Panc1 (cell line): ENCODE measurements around the gene OPHN1. TPM values are rescaled to one million over a fixed set of nuclear protein-coding genes. Genes with fewer than 3 reads are reported as not detected.

ENCODE experiments used
- ATAC-seq: fragments of 200-7000 bp; cut with Tn5 transposase; 2 replicates; pipeline ENCODE4 v1.9.1; 2020; ENCODE audit warnings: mild to moderate bottlenecking, moderate library complexity
- BruUV-seq: library from RNA; stranded (reverse); fragments of 400-500 nt; replicated peaks from 2 replicates; lab custom pipeline; 2021; lab: Mats Ljungman, UMichigan
- CTCF ChIA-PET: fragments of 300-600 bp; sonication (Branson Sonifier 250); formaldehyde crosslinking; loops from one replicate; lab custom pipeline; 2022; ENCODE audit warnings: antibody characterized with exemption; lab: Charles Lee
- POLR2A ChIA-PET: fragments of 300-600 bp; sonication (Branson Sonifier 250); formaldehyde crosslinking; loops from one replicate; lab custom pipeline; 2022; ENCODE audit warnings: antibody characterized with exemption; lab: Charles Lee
- DNase-seq: peaks from one replicate; pipeline ENCODE4 v3.0.0-alpha.2; 2010; ENCODE audit warnings: low read depth, low spot score
- H3K27ac ChIP-seq: 2 replicates; pipeline ENCODE4 v1.5.1; 2011; ENCODE audit warnings: mild to moderate bottlenecking, low read length, inconsistent platforms
- H3K27me3 ChIP-seq: fragments of 200-500 bp; sonication (Bioruptor generic); 2 replicates; pipeline ENCODE4 v1.6.0; 2014; ENCODE audit warnings: low read length, inconsistent platforms; ENCODE audit not compliant: control insufficient read depth, insufficient read depth
- H3K36me3 ChIP-seq: fragments of 200-500 bp; sonication (Bioruptor generic); 2 replicates; pipeline ENCODE4 v1.5.1; 2014; ENCODE audit warnings: inconsistent platforms, mild to moderate bottlenecking, low read length, moderate library complexity; ENCODE audit not compliant: control insufficient read depth, insufficient read depth
- H3K4me1 ChIP-seq: 2 replicates; pipeline ENCODE4 v1.5.1; 2011; ENCODE audit warnings: inconsistent platforms, mild to moderate bottlenecking, low read length, moderate library complexity; ENCODE audit not compliant: control insufficient read depth, insufficient read depth
- H3K4me3 ChIP-seq, 2 experiments: 2 replicates each; pipeline ENCODE4 v1.5.1; 2011 to 2012; ENCODE audit warnings: low read depth in 2 of 2, low read length in 2 of 2, mild to moderate bottlenecking in 2 of 2, inconsistent platforms in 1 of 2, moderate library complexity in 1 of 2
- H3K9me3 ChIP-seq: fragments of 200-500 bp; sonication (Bioruptor generic); 2 replicates; pipeline ENCODE4 v1.5.1; 2014; ENCODE audit warnings: low read depth, mild to moderate bottlenecking, inconsistent platforms, low read length, moderate library complexity; ENCODE audit not compliant: control insufficient read depth, insufficient read depth
- POLR2AphosphoS5 ChIP-seq: IDR thresholded peaks from 2 replicates; pipeline ENCODE4 v1.6.1; 2012; ENCODE audit warnings: mild to moderate bottlenecking, low read depth, low read length, moderate library complexity
- SIN3A ChIP-seq: IDR thresholded peaks from 2 replicates; pipeline ENCODE4 v1.6.1; 2012; ENCODE audit warnings: low read depth, mild to moderate bottlenecking, low read length, moderate library complexity, borderline replicate concordance; ENCODE audit not compliant: insufficient read depth
- TCF7L2 ChIP-seq: IDR thresholded peaks from 2 replicates; pipeline ENCODE4 v1.6.1; 2011; ENCODE audit warnings: mild to moderate bottlenecking, low read depth, low read length, inconsistent platforms
- in situ Hi-C: cut with HindIII; loops from 2 replicates; pipeline ENCODE4 v1.10.0; 2016; ENCODE audit warnings: low sequenced_read_pairs, low pct_unique_long_range_greater_than_20kb
- intact Hi-C: fragments of 100-400 bp; cut with micrococcal nuclease; formaldehyde crosslinking; loops from one replicate; pipeline ENCODE4 v1.10.0; 2022; ENCODE audit not compliant: unreplicated experiment
- total RNA-seq: library from RNA; stranded (reverse); gene quantifications from one replicate; pipeline ENCODE4 v1.2.1, GENCODE V29; 2021; ENCODE audit not compliant: unreplicated experiment
- TF ChIP-seq, protein P1 (sequence below): fragments of 450-650 bp; IDR thresholded peaks from 2 replicates; pipeline ENCODE4 v1.5.1; 2017; ENCODE audit warnings: mild to moderate bottlenecking
- TF ChIP-seq, protein P2 (sequence below), 2 experiments: IDR thresholded peaks; 2 replicates each; pipeline ENCODE4 v1.6.1; 2011 to 2012; ENCODE audit warnings: low read depth in 2 of 2, control low read depth in 1 of 2, low read length in 1 of 2, mild to moderate bottlenecking in 1 of 2, moderate library complexity in 1 of 2; ENCODE audit not compliant: insufficient read depth in 1 of 2

OPHN1 gene
- total RNA-seq, 1 experiment from 2014 or later: 8.8 TPM

DNA sequence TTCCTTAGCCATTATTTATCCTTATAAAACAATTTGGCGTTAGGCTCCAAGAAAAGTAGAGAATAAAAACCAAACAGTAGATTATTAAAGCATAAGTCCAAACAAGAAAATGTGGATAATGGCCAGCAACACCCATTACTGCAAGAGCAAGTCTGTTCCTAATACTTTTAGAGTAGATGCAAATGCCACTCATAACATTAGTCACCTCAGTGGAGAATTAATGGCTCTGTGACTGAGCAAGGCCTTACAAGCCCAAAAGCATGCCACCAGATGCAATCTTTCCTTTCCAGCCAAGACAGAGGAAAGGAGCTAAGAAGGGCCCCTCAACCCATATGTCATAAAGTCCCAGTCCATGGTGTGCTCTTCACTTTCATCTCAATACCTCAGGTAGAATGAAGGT lies 373.8 kb downstream of the OPHN1 start:
- in situ Hi-C loops: no loop called here
- Histone ChIP-seq H3K4me3 (no peak overlapping the region), H3K4me1 (no peaks in the 10 kb centered on the region), H3K9me3 (no peaks in the 10 kb centered on the region), H3K36me3 (no peaks in the 10 kb centered on the region), H3K27ac (no peak overlapping the region), H3K27me3 (no peaks in the 10 kb centered on the region)
- no TSS peak for BruUV-seq
- DNase-seq (no peak), ATAC-seq (no peak)
- ChIA-PET CTCF (no interaction called here), POLR2A (no interaction called here)
- TF ChIP-seq, protein P1, sequence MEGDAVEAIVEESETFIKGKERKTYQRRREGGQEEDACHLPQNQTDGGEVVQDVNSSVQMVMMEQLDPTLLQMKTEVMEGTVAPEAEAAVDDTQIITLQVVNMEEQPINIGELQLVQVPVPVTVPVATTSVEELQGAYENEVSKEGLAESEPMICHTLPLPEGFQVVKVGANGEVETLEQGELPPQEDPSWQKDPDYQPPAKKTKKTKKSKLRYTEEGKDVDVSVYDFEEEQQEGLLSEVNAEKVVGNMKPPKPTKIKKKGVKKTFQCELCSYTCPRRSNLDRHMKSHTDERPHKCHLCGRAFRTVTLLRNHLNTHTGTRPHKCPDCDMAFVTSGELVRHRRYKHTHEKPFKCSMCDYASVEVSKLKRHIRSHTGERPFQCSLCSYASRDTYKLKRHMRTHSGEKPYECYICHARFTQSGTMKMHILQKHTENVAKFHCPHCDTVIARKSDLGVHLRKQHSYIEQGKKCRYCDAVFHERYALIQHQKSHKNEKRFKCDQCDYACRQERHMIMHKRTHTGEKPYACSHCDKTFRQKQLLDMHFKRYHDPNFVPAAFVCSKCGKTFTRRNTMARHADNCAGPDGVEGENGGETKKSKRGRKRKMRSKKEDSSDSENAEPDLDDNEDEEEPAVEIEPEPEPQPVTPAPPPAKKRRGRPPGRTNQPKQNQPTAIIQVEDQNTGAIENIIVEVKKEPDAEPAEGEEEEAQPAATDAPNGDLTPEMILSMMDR: no peak
- intact Hi-C loops: no loop called here

DNA sequence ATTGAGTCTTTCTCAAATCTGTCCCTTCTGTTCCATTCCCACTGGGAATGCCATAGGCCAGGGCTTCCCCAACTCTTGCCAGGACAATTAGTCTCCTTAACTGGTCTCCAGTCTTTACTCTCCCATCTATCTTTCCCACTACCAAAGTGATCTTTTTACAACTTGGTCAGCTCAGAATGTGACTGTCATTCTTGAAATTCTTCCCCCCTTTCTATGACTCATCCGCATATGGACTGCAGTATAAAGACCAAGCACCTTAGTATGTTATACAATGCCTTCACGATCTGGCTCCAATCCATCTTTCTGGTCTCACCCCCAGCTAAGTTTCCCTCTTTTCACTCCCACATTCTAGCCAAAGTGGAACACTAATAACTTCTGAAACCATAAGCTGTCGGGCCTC lies 383.8 kb downstream of the OPHN1 start:
- ATAC-seq: no peak
- in situ Hi-C loops (no loop called here), intact Hi-C loops (no loop called here)
- no peaks in the 10 kb centered on the region; the same call in 1 of the 2 replicates for H3K36me3 ChIP-seq
- ChIA-PET CTCF (no interaction called here), POLR2A (no interaction called here)
- no peaks in the 10 kb centered on the region for H3K4me1 ChIP-seq
- DNase-seq: no peak
- BruUV-seq: no TSS peak
- no peak overlapping the region for H3K4me3 ChIP-seq
- H3K27me3 ChIP-seq: no peaks in the 10 kb centered on the region
- H3K27ac ChIP-seq: no peak overlapping the region
- TF ChIP-seq, protein P1: no peak
- no peaks in the 10 kb centered on the region for H3K9me3 ChIP-seq

DNA sequence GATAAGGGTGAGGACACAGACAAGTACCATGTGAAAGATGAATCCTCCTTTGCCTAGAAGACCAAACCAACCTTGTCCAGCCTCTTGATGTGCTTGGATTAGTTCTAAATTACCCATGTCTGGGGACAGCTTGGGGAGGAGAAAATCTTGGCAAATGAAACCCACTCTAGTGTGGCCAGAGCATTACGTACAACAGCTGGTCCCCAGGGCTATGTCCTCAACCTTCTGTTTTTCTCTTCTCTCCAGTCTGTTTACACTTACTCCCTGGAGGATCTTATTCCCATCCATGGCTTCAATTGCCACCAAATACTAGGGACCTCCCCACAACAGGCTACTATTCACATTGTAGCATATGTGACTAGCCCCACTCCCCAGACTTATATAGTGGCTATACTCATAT lies 384.5 kb downstream of the OPHN1 start:
- TF ChIP-seq POLR2AphosphoS5: no peak
- no peak for TF ChIP-seq SIN3A
- no peak for TF ChIP-seq TCF7L2
- TF ChIP-seq, protein P2, sequence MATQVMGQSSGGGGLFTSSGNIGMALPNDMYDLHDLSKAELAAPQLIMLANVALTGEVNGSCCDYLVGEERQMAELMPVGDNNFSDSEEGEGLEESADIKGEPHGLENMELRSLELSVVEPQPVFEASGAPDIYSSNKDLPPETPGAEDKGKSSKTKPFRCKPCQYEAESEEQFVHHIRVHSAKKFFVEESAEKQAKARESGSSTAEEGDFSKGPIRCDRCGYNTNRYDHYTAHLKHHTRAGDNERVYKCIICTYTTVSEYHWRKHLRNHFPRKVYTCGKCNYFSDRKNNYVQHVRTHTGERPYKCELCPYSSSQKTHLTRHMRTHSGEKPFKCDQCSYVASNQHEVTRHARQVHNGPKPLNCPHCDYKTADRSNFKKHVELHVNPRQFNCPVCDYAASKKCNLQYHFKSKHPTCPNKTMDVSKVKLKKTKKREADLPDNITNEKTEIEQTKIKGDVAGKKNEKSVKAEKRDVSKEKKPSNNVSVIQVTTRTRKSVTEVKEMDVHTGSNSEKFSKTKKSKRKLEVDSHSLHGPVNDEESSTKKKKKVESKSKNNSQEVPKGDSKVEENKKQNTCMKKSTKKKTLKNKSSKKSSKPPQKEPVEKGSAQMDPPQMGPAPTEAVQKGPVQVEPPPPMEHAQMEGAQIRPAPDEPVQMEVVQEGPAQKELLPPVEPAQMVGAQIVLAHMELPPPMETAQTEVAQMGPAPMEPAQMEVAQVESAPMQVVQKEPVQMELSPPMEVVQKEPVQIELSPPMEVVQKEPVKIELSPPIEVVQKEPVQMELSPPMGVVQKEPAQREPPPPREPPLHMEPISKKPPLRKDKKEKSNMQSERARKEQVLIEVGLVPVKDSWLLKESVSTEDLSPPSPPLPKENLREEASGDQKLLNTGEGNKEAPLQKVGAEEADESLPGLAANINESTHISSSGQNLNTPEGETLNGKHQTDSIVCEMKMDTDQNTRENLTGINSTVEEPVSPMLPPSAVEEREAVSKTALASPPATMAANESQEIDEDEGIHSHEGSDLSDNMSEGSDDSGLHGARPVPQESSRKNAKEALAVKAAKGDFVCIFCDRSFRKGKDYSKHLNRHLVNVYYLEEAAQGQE (IDR thresholded peaks at IDR 0.05; ENCODE audit: insufficient read depth in 1 of 2, low read depth in 2 of 2, low read length in 1 of 2): no peak
- TF ChIP-seq, protein P1: no peak
- Histone ChIP-seq H3K9me3 (no peaks in the 10 kb centered on the region), H3K4me1 (no peaks in the 10 kb centered on the region), H3K27me3 (no peaks in the 10 kb centered on the region), H3K36me3 (no peaks in the 10 kb centered on the region; the same call in 1 of the 2 replicates), H3K27ac (no peak overlapping the region), H3K4me3 (no peak overlapping the region)
- ChIA-PET POLR2A (no interaction called here), CTCF (no interaction called here)
- intact Hi-C loops: no loop called here
- no TSS peak for BruUV-seq
- DNase-seq (no peak), ATAC-seq (no peak)
- in situ Hi-C loops: no loop called here
